ENCODE results near the gene CES1.

DNA sequence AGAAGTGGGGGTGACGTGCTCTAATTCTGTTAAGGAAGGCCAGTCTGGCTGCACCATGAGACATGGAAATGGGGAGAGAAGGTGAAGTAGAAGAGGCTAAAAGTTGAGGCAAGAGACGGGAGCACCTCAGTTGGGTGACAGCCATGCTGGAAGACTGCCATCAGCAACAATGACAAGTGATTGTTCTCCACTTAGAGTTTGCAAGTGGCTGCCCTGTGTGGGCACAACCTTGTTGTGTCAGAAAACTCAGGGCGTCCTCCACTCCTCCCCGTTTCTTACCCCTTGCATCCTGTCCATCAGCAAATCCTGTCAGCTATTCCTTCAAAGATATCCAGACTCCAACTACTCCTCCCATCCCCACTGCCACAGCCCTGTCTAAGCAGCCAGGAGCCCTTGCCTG lies 17.6 kb downstream of the CES1 start:
- TF ChIP-seq, protein P1, sequence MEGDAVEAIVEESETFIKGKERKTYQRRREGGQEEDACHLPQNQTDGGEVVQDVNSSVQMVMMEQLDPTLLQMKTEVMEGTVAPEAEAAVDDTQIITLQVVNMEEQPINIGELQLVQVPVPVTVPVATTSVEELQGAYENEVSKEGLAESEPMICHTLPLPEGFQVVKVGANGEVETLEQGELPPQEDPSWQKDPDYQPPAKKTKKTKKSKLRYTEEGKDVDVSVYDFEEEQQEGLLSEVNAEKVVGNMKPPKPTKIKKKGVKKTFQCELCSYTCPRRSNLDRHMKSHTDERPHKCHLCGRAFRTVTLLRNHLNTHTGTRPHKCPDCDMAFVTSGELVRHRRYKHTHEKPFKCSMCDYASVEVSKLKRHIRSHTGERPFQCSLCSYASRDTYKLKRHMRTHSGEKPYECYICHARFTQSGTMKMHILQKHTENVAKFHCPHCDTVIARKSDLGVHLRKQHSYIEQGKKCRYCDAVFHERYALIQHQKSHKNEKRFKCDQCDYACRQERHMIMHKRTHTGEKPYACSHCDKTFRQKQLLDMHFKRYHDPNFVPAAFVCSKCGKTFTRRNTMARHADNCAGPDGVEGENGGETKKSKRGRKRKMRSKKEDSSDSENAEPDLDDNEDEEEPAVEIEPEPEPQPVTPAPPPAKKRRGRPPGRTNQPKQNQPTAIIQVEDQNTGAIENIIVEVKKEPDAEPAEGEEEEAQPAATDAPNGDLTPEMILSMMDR (IDR thresholded peaks at IDR 0.05): no peak
- no peak for TF ChIP-seq POLR2AphosphoS5 (IDR thresholded peaks at IDR 0.05)
- TF ChIP-seq POLR2A (IDR thresholded peaks at IDR 0.05; ENCODE audit: low read depth): no peak
- no peak for TF ChIP-seq EP300 (IDR thresholded peaks at IDR 0.05)

Measured in esophagus muscularis mucosa (tissue), 4 donors.